ENCODE measurements around the gene PAX7.

The PAX7 gene

DNA sequence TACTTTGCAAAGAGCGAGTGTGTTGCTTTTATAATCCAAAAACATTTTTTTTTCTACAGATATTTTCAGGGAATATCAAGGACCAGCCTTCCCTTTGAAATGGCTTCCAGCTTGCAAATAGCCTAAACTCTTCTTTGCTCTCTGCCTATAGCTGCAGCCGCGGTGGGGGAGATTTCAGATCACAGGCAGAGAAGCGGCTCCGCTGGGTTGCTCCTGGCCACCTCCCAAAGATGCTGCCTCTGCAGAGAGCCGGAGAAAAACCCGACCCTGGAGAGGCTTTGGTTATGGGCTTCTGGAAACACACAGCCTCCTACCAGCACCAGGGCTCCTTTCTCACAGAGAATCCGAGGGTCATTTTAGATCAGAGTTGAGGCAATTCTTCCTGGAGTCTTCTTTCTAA lies 18.6 kb upstream of the PAX7 start:
- Histone ChIP-seq H3K4me2 (ENCODE audit: low read depth, low read length, poor library complexity, severe bottlenecking) (no peak overlapping the region), H3F3A (ENCODE audit: insufficient read depth) (no peaks in the 10 kb centered on the region), H2AFZ (ENCODE audit: low read depth, low read length, severe bottlenecking) (no peak overlapping the region), H3K9me3 (ENCODE audit: insufficient read depth, low read length) (no peaks in the 10 kb centered on the region), H3K9me2 (replicated peaks; ENCODE audit: insufficient read depth, low read length) (no peaks in the 10 kb centered on the region), H4K20me1 (ENCODE audit: low read depth, low read length) (no peaks in the 10 kb centered on the region), H3K4me3 (ENCODE audit: insufficient read depth, low read length, poor library complexity, severe bottlenecking) (no peak overlapping the region), H3K79me2 (ENCODE audit: insufficient read depth, low read length) (no peaks in the 10 kb centered on the region), H3K9ac (ENCODE audit: low read length) (no peak overlapping the region), H3K27me3 (ENCODE audit: low read length) (no peaks in the 10 kb centered on the region), H3K27ac (ENCODE audit: low read depth, low read length) (no peak overlapping the region), H3K36me3 (ENCODE audit: low read length) (no peaks in the 10 kb centered on the region)
- no peak for TF ChIP-seq EZH2phosphoT487 (conservative IDR thresholded peaks at IDR 0.05; ENCODE audit: low read length)
- TF ChIP-seq, protein P1, sequence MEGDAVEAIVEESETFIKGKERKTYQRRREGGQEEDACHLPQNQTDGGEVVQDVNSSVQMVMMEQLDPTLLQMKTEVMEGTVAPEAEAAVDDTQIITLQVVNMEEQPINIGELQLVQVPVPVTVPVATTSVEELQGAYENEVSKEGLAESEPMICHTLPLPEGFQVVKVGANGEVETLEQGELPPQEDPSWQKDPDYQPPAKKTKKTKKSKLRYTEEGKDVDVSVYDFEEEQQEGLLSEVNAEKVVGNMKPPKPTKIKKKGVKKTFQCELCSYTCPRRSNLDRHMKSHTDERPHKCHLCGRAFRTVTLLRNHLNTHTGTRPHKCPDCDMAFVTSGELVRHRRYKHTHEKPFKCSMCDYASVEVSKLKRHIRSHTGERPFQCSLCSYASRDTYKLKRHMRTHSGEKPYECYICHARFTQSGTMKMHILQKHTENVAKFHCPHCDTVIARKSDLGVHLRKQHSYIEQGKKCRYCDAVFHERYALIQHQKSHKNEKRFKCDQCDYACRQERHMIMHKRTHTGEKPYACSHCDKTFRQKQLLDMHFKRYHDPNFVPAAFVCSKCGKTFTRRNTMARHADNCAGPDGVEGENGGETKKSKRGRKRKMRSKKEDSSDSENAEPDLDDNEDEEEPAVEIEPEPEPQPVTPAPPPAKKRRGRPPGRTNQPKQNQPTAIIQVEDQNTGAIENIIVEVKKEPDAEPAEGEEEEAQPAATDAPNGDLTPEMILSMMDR (IDR thresholded peaks at IDR 0.05; ENCODE audit: insufficient read depth, low read length, poor library complexity, severe bottlenecking): no peak

DNA sequence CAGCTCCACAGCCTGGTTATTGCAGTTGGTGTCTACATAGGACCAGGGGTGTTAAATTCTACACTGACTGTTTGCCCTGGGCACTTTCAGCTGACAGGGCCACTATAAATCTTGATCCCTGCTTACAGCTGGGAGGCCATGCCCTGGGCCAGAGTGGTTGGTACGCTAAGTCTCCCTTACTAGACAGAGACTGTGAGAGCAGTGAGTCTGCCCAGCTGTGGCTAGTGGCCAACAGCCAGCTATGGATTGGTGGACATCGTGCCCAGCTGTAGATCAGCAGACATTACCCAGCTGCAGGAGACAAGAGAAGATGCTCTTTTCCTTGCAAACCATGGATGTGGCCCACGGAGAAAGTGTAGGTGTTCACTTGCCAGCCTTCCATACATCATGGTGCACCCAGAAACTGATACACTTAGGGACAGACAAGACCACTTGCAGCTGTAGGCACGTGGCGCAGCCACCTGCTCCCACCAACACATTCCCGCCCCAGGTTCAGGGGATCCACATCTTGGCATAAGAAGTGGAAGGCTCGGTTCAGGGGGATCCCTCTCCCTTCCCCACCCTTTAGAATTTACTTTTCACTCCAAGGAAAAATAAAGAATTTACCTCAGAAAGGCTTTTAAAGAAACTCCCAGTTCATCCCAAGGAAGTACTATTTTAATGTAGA lies 16.4 kb upstream of the PAX7 start:
- H3K27ac ChIP-seq (ENCODE audit: low read depth, low read length): no peak overlapping the region
- H2AFZ ChIP-seq (ENCODE audit: low read depth, low read length, severe bottlenecking): no peak overlapping the region
- H3K27me3 ChIP-seq (ENCODE audit: low read length): no peaks in the 10 kb centered on the region
- H3K9ac ChIP-seq (ENCODE audit: low read length): no peak overlapping the region
- no peak for TF ChIP-seq EZH2phosphoT487 (conservative IDR thresholded peaks at IDR 0.05; ENCODE audit: low read length)
- TF ChIP-seq, protein P1 (IDR thresholded peaks at IDR 0.05; ENCODE audit: insufficient read depth, low read length, poor library complexity, severe bottlenecking): no peak
- H3F3A ChIP-seq (ENCODE audit: insufficient read depth): no peaks in the 10 kb centered on the region
- H3K4me3 ChIP-seq (ENCODE audit: insufficient read depth, low read length, poor library complexity, severe bottlenecking): no peak overlapping the region
- H3K79me2 ChIP-seq (ENCODE audit: insufficient read depth, low read length): no peaks in the 10 kb centered on the region
- H3K9me3 ChIP-seq (ENCODE audit: insufficient read depth, low read length): no peaks in the 10 kb centered on the region
- no peaks in the 10 kb centered on the region for H3K9me2 ChIP-seq (replicated peaks; ENCODE audit: insufficient read depth, low read length)
- no peak overlapping the region for H3K4me2 ChIP-seq (ENCODE audit: low read depth, low read length, poor library complexity, severe bottlenecking)
- H4K20me1 ChIP-seq (ENCODE audit: low read depth, low read length): no peaks in the 10 kb centered on the region
- H3K36me3 ChIP-seq (ENCODE audit: low read length): no peaks in the 10 kb centered on the region

DNA sequence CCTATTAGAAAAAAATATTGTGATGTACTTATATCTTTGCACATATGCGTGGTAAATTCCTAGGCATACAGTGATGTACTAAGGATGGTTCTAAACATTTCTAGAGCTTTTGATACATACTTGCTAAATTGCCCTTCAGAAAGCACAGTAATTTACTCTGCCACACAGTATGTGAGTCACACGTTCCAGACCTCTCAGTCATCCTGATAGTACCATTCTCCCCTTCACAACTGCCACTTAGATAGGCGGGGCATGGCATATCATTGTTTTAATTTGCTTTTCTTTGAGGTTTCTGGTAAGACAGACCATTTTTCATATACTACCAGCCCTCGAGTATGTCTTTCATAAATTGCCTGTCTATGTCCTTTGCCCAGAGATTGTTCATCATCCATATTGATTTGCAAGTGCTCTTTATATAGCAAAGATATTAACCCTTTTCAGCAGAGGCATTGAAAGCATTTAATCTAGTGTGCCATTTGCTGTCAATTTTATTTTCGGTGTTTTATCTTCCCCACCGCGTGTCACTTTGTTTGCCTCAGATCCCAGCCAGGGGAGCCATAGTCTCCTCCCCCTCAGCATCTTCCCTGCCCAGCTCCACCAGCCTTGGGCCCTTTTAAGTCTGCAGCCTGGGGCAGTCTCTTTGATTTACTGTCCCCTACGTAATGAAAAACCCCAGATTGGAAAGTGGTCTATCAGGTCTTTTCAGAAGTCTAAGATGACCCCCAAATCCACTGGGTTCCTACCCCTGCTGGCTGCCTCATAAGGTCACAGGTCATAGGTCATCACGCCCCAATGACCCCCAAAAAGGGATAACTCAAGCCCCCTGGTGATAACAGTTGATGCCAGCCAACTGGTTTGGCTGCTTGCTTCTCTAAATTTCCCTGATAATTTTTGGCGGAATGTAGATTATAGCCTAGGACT lies 11.8 kb upstream of the PAX7 start:
- TF ChIP-seq, protein P1 (IDR thresholded peaks at IDR 0.05; ENCODE audit: insufficient read depth, low read length, poor library complexity, severe bottlenecking): no peak
- TF ChIP-seq EZH2phosphoT487 (conservative IDR thresholded peaks at IDR 0.05; ENCODE audit: low read length): no peak
- H3K4me3 ChIP-seq (ENCODE audit: insufficient read depth, low read length, poor library complexity, severe bottlenecking): no peak overlapping the region
- no peaks in the 10 kb centered on the region for H3K9me2 ChIP-seq (replicated peaks; ENCODE audit: insufficient read depth, low read length)
- no peaks in the 10 kb centered on the region for H3K27me3 ChIP-seq (ENCODE audit: low read length)
- H3K9ac ChIP-seq (ENCODE audit: low read length): no peak overlapping the region
- H3F3A ChIP-seq (ENCODE audit: insufficient read depth): no peaks in the 10 kb centered on the region
- no peaks in the 10 kb centered on the region for H3K36me3 ChIP-seq (ENCODE audit: low read length)
- H3K27ac ChIP-seq (ENCODE audit: low read depth, low read length): no peak overlapping the region
- H2AFZ ChIP-seq (ENCODE audit: low read depth, low read length, severe bottlenecking): no peak overlapping the region
- H3K79me2 ChIP-seq (ENCODE audit: insufficient read depth, low read length): no peaks in the 10 kb centered on the region
- H4K20me1 ChIP-seq (ENCODE audit: low read depth, low read length): no peaks in the 10 kb centered on the region
- H3K9me3 ChIP-seq (ENCODE audit: insufficient read depth, low read length): no peaks in the 10 kb centered on the region
- H3K4me2 ChIP-seq (ENCODE audit: low read depth, low read length, poor library complexity, severe bottlenecking): no peak overlapping the region
